Inflammatory macrophage treated with lipopolysaccharide for 4 hours (primary cell): ENCODE measurements around the gene TMEM138.

Source experiments
- DNase-seq: peaks from one replicate; pipeline ENCODE4 v3.0.0-alpha.2; 2020

TMEM138 gene

DNA sequence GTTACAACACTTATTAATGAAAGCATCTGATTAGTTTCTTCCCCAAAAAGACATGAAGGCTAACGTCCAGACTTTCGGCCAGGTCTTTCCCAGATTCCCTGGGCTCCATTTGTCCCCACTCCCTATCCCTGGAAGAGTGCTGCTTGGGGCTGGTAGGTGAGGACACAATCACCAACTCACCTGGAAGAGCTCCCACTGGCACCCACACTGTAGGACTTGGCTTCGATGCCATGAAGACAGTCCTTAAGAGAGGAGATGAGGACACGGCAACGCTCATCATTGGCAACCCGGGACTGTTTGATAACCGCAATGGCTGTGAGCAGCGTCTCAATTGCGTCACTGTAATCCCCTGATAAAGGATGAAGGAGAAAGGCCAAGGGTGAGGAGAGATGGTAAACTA, 49.4 kb downstream of the TMEM138 start:
- DNase-seq: no peak

DNA sequence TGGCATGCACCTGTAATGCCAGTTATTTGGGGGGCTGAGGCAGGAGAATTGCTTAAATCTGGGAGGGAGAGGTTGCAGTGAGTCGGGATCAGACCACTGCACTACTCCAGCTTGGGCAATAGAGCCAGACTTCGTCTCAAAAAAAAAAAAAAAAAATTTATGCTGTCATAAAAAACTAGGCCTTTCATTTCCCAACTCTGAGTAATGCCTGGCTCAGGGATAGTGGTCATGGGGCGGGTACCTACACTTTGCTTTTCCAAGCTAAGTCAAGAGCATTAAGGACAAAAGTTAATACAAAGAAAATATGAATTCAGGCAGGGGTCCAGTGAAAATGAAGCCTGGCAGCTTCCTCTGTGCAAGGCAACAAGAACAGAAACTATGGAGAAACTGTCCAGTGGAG, 51.3 kb downstream of the TMEM138 start:
- DNase-seq: peak; percentile 21

GRCh38 chr11:61414547-61414946, 52.4 kb downstream of the TMEM138 start:
- no peak for DNase-seq

DNA sequence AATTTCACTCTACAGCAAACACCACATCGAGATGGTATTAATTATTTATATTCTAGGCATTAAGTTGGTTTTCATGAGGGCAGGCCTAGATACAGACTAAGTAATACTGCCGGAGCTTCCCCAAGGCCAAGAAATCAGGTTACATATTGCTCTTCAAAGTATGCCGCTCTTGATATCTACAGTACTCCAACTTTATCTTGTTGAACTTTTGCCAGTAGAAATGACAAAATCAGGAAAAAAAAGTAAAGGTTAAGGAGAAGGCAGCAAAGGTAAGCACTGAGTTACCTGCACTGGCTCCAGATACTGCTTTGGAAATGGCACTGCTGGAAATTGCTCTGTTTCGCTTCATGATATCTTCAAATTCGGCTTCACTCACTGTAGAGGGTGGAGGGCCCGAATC, 53.2 kb downstream of the TMEM138 start:
- no peak for DNase-seq

- DNase-seq: no peak
Observed at GRCh38 chr11:61416941-61417340, 54.8 kb downstream of the TMEM138 start.

DNA sequence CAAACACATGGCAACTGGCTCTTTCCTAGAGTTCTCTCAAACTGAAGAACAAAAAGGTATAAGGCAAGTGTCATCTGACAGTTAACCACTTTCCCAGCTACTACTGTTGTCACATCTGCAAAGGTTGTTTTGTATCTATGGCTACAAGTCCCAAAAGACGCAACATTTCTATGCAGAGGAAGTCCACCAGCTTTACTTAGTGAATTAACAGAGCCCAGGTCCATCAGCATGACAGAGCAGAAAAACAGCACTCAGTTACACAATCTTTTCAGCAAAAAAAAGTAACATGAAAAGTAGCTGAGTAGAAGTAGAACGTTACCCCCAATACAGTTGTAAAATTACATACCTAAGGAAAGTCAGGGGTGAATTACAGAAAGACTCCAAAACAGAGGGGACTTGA, 55.5 kb downstream of the TMEM138 start:
- DNase-seq: peak; percentile 89

DNA sequence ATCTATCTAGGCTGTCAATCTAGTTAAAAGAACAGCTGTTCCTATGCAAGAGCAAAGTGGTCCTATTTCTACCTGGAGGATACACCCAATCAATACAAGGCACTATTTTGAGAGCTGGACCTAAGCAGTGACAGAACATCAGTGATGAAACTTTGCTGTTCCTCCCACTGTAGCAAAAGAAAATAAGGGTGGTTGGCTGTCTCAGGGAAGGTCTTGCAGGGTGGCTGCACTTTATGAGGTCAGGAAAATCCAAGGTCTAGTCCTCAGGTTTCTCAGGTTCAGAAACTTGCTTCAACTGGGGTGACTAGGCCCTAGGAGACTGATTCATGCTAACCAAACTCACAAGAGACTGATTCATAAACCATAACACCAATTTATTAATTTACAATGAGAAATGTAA, 56.0 kb downstream of the TMEM138 start:
- peak; percentile 59 for DNase-seq
